ENCODE measurements around the gene PDS5A.
A peak's percentile ranks its signal among the peaks of the same experiment; 100 is the strongest.
"Not testable (repeated sequence)": the region's sequence is repeated elsewhere in the genome, so short reads cannot be mapped to it uniquely, and the experiment has no call there.

Gene PDS5A

DNA sequence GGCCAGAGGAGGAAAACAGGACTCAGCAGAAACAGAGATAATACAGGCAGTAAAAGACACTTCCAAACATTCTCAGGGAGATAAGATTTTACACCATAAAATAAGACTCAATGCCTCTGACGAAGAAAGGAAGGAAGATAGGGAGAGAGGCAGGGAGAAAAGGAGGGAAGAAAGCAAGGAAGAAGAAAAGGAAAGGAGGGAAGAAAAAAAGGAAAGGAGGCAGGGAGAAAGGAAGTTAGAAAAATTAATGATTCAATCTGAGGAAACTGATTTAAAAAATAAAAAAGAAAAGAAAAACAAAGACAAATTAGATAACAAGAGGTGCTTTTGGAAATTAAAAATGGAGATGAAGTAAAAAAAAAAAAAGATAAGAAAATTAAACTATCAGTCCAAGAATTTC, 72.1 kb downstream of the PDS5A start:
- DNase-seq (ENCODE audit: low spot score) = no peak

GRCh38 chr4:39905019-39905418, 72.7 kb downstream of the PDS5A start:
- DNase-seq (ENCODE audit: low spot score) = not testable (repeated sequence)

GRCh38 chr4:39900966-39901365, 76.7 kb downstream of the PDS5A start:
- no peak for DNase-seq (ENCODE audit: low spot score)

DNA sequence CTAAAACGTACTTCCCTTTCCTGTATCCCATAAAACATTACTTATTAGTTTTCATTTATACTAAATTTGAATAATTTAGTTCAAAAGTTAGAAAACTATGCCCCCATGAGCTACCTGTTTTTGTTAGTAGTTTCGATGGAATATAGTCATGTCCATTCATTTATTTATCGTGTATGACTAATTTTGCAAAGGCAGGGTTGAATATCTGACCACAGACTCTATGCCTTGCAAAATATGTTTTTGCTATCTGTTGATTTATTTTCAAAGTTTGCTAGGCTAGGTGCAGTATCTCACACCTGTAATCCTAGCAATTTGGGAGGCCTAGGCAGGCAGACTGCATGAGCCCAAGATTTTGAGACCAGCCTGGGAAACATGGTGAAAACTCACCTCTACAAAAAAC, 78.4 kb downstream of the PDS5A start:
- DNase-seq (ENCODE audit: low spot score) = no peak

DNA sequence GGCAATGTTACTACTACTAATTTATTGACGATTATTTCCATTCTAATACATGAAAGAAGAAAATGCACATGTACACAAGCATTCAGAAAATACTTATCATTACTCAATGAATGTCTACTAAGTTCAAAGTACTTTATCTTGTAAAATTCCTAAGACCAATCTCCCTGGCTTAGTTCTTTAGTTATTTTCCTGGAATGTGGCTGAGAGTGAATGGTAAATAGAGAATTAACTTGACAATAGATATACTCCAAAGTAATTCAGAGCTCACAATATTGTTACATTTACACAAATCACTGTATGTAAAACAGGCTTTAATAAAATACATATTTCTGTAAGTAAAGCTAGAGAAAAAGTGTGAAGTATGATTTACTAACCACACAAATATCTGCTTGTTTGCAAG, 79.7 kb downstream of the PDS5A start:
- no peak for DNase-seq (ENCODE audit: low spot score)

DNA sequence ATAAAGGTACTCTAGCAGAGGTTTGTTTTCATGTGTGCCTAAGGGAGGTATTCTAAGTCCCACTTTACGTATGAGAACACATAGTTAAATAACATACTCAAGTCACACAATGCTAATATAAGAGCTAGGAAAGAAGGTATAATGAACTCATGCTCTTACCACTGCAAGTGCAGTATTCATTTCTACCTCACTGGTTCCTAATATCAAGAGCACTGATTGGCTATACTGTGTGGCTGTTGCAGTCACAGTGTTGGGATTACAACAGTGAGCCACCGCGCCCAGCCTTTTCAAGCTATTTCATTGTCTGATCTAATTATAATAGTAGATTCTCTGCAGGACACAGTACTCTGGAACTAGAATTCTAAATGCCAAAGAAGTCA, 84.0 kb downstream of the PDS5A start:
- DNase-seq (ENCODE audit: low spot score) = no peak

- DNase-seq (ENCODE audit: low spot score) = no peak
These were observed 84.6 kb downstream of the PDS5A start for GRCh38 chr4:39892988-39893692.

- DNase-seq (ENCODE audit: low spot score) = no peak
These were observed 88.5 kb downstream of the PDS5A start for GRCh38 chr4:39889226-39889625.

DNA sequence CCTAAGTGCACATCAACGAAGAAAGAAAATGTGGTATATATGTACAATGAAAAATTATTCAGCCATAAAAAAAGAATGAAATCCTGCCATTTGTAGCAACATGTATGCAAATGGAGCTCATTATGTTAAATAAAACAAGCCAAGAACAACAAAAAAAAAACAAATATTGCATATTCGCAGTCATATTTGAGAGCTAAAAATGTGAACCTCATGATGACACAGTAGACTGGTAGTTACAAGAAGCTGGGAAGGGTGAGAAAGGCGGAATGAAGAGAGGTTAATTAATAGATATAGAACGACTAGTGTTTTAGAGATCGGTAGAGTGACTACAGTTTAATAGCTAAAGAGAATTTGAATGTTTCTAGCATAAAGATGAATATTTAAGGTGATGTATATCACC, 89.2 kb downstream of the PDS5A start:
- DNase-seq (ENCODE audit: low spot score) = no peak

DNA sequence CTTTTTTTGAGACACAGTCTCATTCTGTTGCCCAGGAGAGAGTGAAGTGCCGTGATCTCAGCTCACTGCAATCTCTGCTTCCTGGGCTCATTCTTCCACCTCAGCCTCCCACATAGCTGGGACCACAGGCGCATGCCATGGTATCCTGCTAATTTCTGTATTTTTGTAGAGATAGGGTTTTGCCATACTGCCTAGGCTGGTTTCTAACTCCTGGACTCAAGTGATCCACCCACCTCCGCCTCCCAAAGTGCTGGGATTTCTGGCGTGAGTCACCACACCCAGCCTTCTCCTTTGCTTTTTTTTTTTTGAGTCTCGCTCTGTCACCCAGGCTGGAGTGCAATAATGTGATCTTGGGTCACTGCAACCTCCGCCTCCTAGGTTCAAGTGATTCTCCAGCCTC, 94.1 kb downstream of the PDS5A start:
- DNase-seq (ENCODE audit: low spot score) = no peak

- no peak for DNase-seq (ENCODE audit: low spot score)
These were observed 95.9 kb downstream of the PDS5A start for GRCh38 chr4:39881789-39882188.

- DNase-seq (ENCODE audit: low spot score) = no peak
These were observed 99.7 kb downstream of the PDS5A start for GRCh38 chr4:39877971-39878370.

DNA sequence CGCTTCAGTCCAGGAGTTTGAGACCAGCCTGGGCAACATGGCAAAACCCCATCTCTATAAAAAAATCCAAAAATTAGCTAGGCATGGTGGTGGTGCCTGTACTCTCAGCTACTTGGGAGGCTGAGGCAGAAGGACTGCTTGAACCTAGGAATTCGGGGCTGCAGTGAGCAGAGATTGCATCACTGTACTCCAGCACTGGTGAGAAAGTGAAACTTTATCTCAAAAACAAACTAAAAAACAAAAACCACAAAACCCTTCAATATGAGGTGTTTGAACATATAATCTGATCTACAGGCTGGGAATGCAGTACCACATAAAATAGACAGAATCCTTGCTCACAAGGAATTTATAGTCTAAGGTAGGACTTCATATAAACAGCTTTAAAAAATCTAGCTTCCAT, 103.9 kb downstream of the PDS5A start:
- DNase-seq (ENCODE audit: low spot score) = no peak

GRCh38 chr4:39865280-39865679, 112.4 kb downstream of the PDS5A start:
- no peak for DNase-seq (ENCODE audit: low spot score)

DNA sequence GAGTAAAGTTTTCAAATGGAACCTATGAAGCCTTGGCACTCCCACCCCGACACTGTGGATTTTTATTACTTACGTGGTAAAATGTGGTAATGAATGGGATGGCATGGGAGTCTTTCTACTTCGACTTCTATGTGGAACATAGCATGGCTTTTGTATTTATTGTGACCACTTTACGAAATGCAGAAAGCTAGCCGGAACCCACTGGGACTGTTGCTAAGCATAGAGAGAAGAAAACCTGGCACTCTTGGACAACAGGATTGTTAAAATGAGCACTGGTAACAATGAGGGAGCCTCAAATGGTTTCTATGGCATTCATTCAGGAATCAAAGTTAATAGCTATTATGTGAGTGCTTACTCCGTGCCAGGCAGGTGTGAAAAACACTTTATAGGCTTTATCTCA, 113.3 kb downstream of the PDS5A start:
- DNase-seq (ENCODE audit: low spot score) = no peak

GRCh38 chr4:39860804-39861203, 116.9 kb downstream of the PDS5A start:
- DNase-seq (ENCODE audit: low spot score) = no peak

DNA sequence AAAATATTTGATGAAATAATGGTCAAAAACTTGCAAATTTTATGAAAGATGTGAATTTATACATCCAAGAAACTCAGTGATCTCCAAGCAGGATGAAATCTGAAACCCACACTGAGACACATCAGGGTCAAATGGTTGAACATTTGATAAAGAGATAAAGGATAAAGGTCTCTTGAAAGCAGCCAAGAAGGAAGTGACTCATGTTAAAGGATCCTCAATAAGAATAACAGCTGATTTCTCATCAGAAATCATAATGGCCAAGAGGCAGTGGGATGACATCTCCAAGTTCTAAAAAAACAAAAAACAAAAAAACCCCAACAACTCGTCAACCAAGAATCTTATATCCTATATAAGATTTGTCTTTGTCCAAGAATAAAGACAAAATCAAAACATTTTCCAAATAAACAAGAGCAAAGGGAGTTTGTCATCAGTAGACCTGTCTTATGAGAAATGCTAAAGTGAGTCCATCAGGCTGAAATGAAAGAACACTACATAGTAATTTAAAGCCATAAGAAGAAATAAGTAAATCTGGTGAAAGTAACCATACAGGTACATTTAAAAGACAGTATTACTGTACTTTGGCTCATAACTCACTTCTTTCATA, 121.7 kb downstream of the PDS5A start:
- DNase-seq (ENCODE audit: low spot score) = peak; percentile 13

- no peak for DNase-seq (ENCODE audit: low spot score)
These were observed 125.1 kb downstream of the PDS5A start for GRCh38 chr4:39852636-39853035.

- no peak for DNase-seq (ENCODE audit: low spot score)
These were observed 127.0 kb downstream of the PDS5A start for GRCh38 chr4:39850727-39851126.

GRCh38 chr4:39846705-39847104, 131.0 kb downstream of the PDS5A start:
- DNase-seq (ENCODE audit: low spot score) = no peak

DNA sequence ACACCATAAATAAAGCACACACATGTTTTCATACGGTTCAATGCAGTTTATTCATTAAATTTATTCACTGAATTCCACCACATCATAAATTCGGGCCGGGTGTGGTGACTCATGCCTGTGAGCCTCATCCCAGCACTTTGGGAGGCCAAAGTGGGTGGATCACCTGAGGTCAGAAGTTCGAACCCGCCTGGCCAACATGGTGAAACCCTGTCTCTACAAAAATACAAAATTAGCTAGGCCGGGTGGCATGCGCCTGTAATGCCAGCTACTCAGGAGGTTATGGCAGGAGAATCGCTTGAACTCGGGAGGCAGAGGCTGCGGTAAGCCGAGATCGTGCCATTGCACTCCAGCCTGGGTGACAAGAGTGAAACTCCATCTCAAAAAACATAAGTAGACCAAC, 131.6 kb downstream of the PDS5A start:
- no peak for DNase-seq (ENCODE audit: low spot score)

DNA sequence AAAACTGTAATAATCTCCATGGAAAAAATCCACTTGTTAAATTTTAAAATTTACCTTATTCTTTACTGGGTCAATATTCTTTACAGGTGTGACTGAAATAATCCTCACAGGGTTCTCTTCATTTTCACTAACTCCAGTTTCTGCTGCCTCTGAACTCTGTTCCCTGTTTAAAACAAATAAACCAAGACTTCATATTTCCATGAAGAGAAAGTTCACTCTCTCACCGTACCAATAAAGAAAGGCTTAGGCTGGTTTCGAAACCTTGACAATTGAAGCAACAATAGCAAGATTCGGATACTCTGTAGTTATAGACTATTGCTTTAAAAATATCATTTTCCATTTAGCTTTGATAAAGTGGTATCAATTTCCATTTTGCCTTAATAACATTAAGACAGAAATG, 135.8 kb downstream of the PDS5A start:
- DNase-seq (ENCODE audit: low spot score) = no peak

GRCh38 chr4:39840516-39840915, 137.2 kb downstream of the PDS5A start:
- DNase-seq (ENCODE audit: low spot score) = not testable (repeated sequence)

DNA sequence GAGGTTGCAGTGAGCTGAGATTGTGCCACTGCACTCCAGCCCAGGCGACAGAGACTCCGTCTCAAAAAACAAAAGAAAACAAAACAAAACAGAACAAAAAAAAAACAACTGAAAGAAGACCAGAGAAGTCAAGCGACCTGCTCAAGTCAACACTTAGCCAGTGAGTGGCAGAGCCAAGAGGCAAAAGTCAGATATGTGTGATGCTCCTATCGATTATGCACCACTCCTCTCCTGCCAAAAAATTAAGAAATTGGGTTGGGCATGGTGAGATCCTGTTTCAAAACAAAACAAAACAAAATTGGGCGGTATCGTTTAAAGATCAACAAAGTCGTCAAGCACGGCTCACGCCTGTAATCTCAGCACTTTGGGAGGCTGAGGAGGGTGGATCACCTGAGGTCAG, 137.7 kb downstream of the PDS5A start:
- DNase-seq (ENCODE audit: low spot score) = no peak

Data from AG08395 (cell line).